ENCODE results near the gene AP2A2. TPM values are rescaled to one million over a fixed set of nuclear protein-coding genes. Genes with fewer than 3 reads are reported as not detected.

AP2A2 gene
- total RNA-seq, 2 donors from 2014 or later = 35.1 to 70.2 TPM

- Histone ChIP-seq H3K27me3 (replicated peaks; ENCODE audit: insufficient read depth) (no peaks in the 10 kb centered on the region), H3K4me1 (replicated peaks) (peaks cover 23% of the 10 kb centered on the region), H3K27ac (peak overlapping the region; percentile 66 to 74), H3K4me3 (peak overlapping the region in 1 of 2 donors; percentile 10), H3K9me3 (no peaks in the 10 kb centered on the region), H3K36me3 (no peaks in the 10 kb centered on the region)
- intact Hi-C loops (cut with DNase I) = loop anchor here (5.0 kb wide), 1 partner anchor 157 kb away; no protein-coding TSS in a partner anchor
- TF ChIP-seq, protein P1, sequence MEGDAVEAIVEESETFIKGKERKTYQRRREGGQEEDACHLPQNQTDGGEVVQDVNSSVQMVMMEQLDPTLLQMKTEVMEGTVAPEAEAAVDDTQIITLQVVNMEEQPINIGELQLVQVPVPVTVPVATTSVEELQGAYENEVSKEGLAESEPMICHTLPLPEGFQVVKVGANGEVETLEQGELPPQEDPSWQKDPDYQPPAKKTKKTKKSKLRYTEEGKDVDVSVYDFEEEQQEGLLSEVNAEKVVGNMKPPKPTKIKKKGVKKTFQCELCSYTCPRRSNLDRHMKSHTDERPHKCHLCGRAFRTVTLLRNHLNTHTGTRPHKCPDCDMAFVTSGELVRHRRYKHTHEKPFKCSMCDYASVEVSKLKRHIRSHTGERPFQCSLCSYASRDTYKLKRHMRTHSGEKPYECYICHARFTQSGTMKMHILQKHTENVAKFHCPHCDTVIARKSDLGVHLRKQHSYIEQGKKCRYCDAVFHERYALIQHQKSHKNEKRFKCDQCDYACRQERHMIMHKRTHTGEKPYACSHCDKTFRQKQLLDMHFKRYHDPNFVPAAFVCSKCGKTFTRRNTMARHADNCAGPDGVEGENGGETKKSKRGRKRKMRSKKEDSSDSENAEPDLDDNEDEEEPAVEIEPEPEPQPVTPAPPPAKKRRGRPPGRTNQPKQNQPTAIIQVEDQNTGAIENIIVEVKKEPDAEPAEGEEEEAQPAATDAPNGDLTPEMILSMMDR (IDR thresholded peaks at IDR 0.05) = peak in 1 of 4 experiments; percentile 47
- TF ChIP-seq POLR2AphosphoS5 (IDR thresholded peaks at IDR 0.05) (peak; percentile 76), POLR2A (IDR thresholded peaks at IDR 0.05) (no peak)
- WGBS = 47% methylated on average over 21 of the region's 25 CpGs
- DNase-seq (ENCODE audit: low spot score) = peak; percentile 81
These were observed 128.8 kb downstream of the AP2A2 start for GRCh38 chr11:1054143-1055108.

- Histone ChIP-seq H3K4me1 (replicated peaks) (peaks cover 23% of the 10 kb centered on the region), H3K27me3 (replicated peaks; ENCODE audit: insufficient read depth) (no peaks in the 10 kb centered on the region), H3K4me3 (no peak overlapping the region), H3K36me3 (no peaks in the 10 kb centered on the region), H3K27ac (peak overlapping the region; percentile 66 to 74), H3K9me3 (no peaks in the 10 kb centered on the region)
- intact Hi-C loops (cut with DNase I) = no loop called here
- TF ChIP-seq POLR2A (IDR thresholded peaks at IDR 0.05) (no peak), POLR2AphosphoS5 (IDR thresholded peaks at IDR 0.05) (no peak)
- TF ChIP-seq, protein P1 (IDR thresholded peaks at IDR 0.05) = no peak
- WGBS = 92% methylated on average over 17 of the region's 17 CpGs
- no peak for DNase-seq (ENCODE audit: low spot score)
These were observed 129.5 kb downstream of the AP2A2 start for GRCh38 chr11:1055109-1055703.

DNA sequence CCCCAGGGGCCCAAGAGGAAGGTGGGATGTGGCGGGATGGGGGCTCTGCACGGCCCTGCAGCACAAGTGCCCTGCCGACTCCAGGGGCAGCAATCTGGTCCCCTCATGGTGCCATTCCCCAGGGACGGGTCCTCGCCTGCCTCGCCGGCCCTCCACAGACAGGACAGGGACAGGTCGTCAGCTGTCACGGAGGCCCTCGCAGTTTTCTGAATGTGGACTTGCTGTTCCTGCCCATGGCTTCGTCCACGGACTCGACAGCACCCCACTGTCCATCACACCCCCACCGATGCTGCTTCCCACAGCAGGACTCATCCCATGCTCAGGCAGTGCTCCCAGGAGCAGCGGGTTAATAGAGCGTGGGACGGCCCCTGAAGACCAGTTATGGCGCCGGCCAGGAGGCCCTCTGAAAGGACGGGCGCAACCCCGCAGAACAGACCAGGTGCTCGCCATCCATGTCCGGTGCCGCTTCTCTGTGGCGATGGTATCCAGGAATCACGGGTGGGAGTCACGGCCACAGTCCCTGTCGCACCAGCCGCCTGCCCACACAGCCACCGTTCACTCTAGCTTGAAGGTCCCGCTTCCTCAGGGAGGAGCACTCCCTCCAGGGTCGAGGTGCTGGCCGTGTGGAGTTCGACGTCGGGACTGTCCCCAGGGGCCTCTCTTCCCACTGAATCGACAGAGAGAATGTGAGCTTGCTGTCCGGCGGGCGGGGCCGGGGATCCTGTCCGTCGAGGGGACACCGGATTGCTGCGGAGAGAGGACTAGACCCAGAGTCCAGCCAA is 130.5 kb downstream of the AP2A2 start:
- H3K27me3 ChIP-seq (replicated peaks; ENCODE audit: insufficient read depth) = no peaks in the 10 kb centered on the region
- H3K27ac ChIP-seq = no peak overlapping the region
- H3K4me3 ChIP-seq = no peak overlapping the region
- TF ChIP-seq POLR2A (IDR thresholded peaks at IDR 0.05) = no peak
- TF ChIP-seq, protein P1 (IDR thresholded peaks at IDR 0.05) = no peak
- no peaks in the 10 kb centered on the region for H3K9me3 ChIP-seq
- H3K4me1 ChIP-seq (replicated peaks) = peaks cover 19% of the 10 kb centered on the region
- intact Hi-C loops (cut with DNase I) = no loop called here
- DNase-seq (ENCODE audit: low spot score) = no peak
- H3K36me3 ChIP-seq = no peaks in the 10 kb centered on the region
- 87% methylated on average over 36 of the region's 46 CpGs for WGBS

DNA sequence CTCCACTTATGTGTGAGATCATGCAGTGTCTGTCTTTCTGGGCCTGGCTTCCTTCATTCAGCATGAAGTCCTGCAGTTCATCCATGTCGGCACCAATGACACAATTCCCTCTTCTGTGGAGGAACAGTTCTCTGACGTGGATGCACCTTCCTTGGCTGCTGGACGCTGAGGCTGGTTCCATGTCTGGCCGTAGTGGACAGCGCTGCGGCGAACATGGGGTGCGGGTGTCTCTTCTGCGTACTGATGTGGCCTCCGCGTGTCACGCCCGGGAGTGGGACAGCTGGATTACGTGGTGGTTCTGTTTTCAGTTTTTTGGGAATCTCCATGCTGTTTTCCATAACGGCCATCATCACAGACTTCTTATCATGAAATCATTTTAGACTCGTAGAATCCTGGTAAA is 132.1 kb downstream of the AP2A2 start:
- no peaks in the 10 kb centered on the region for H3K27me3 ChIP-seq (replicated peaks; ENCODE audit: insufficient read depth)

More for the DNA sequence above, 132.1 kb downstream of the AP2A2 start:
- no peak for DNase-seq (ENCODE audit: low spot score)
- Histone ChIP-seq H3K9me3 (no peaks in the 10 kb centered on the region), H3K36me3 (no peaks in the 10 kb centered on the region), H3K4me1 (replicated peaks) (peaks cover 19% of the 10 kb centered on the region), H3K4me3 (no peak overlapping the region), H3K27ac (no peak overlapping the region)
- intact Hi-C loops (cut with DNase I) = no loop called here
- TF ChIP-seq, protein P1 (IDR thresholded peaks at IDR 0.05) = no peak
- TF ChIP-seq POLR2A (IDR thresholded peaks at IDR 0.05) (no peak), POLR2AphosphoS5 (IDR thresholded peaks at IDR 0.05) (no peak)
- WGBS = 89% methylated on average over 16 of the region's 16 CpGs

All from prostate gland (tissue), 2 donors.